ENCODE data around the gene CLN5. TPM values are rescaled to one million over a fixed set of nuclear protein-coding genes. Genes with fewer than 3 reads are reported as not detected.

Gene CLN5
- total and polyA plus RNA-seq, 10 of the 15 experiments (the other 5 are each of a cell fraction or from before 2014, with no cell fraction given) = 11.2 to 22.2 (median 13.1) TPM

GRCh38 chr13:77026255-77026860, 34.5 kb downstream of the CLN5 start (continued):
- TF ChIP-seq E2F8 (IDR thresholded peaks at IDR 0.05; ENCODE audit: low read depth, partially characterized antibody) (no peak), RCOR1 (conservative IDR thresholded peaks at IDR 0.05; ENCODE audit: low read depth, low read length) (no peak), ZBTB4 (CRISPR knock-in tag; IDR thresholded peaks at IDR 0.05) (no peak), BRCA1 (IDR thresholded peaks at IDR 0.05; ENCODE audit: low read depth, low read length) (no peak), SRF (IDR thresholded peaks at IDR 0.05; ENCODE audit: low read depth in 2 of 2, low read length in 2 of 2) (no peak), E4F1 (IDR thresholded peaks at IDR 0.05; ENCODE audit: borderline replicate concordance, partially characterized antibody) (no peak), MXI1 (IDR thresholded peaks at IDR 0.05; ENCODE audit: low read depth, low read length) (peak; percentile 80), ESRRA (IDR thresholded peaks at IDR 0.05; ENCODE audit: low read length) (no peak), RB1 (IDR thresholded peaks at IDR 0.05; ENCODE audit: borderline replicate concordance) (peak; percentile 61; the same call in 1 of the 2 replicates), MTA2 (IDR thresholded peaks at IDR 0.05; ENCODE audit: low read depth) (no peak), SIX5 (IDR thresholded peaks at IDR 0.05; ENCODE audit: low read depth, low read length, severe bottlenecking) (no peak), SREBF1 (IDR thresholded peaks at IDR 0.05; ENCODE audit: low read length) (no peak), SKIL (IDR thresholded peaks at IDR 0.05; ENCODE audit: low read depth, poor library complexity, severe bottlenecking) (no peak), SREBF2 (IDR thresholded peaks at IDR 0.05; ENCODE audit: low read length) (no peak), MYB (IDR thresholded peaks at IDR 0.05; ENCODE audit: borderline replicate concordance, low read depth, low read length) (no peak), ZNF274 (IDR thresholded peaks at IDR 0.05; ENCODE audit: insufficient read depth, insufficient read length) (no peak), BHLHE40 (IDR thresholded peaks at IDR 0.05; ENCODE audit: borderline replicate concordance in 1 of 2, low read depth in 2 of 2, low read length in 1 of 2) (peak; percentile 36 to 74; a peak in 2 of 4 replicates), TCF12 (IDR thresholded peaks at IDR 0.05; ENCODE audit: low read depth, low read length) (no peak), SIN3A (IDR thresholded peaks at IDR 0.05; ENCODE audit: low read depth, low read length) (peak; percentile 83), WRNIP1 (IDR thresholded peaks at IDR 0.05; ENCODE audit: borderline replicate concordance, low read depth, low read length) (0 out of 2 replicates have a peak, but pooled peaks have one; percentile 59)
